SU-DHL-6 (cell line): ENCODE measurements around the gene OMP.

Source experiments
- H2AFZ ChIP-seq: fragments of 200-600 bp; sonication (generic); 2 replicates; pipeline ENCODE4 v1.6.1; 2014; ENCODE audit warnings: low read depth, mild to moderate bottlenecking, moderate library complexity, mixed read lengths, antibody characterized with exemption, low read length; ENCODE audit not compliant: severe bottlenecking
- H3F3A ChIP-seq: fragments of 200-600 bp; shearing (Covaris generic); 2 replicates; pipeline ENCODE4 v1.6.0; 2016; ENCODE audit warnings: antibody characterized with exemption, mild to moderate bottlenecking; ENCODE audit not compliant: insufficient read depth
- H3K27ac ChIP-seq: fragments of 200-600 bp; sonication (generic); 2 replicates; pipeline ENCODE4 v1.5.1; 2016; ENCODE audit warnings: low read depth, mild to moderate bottlenecking, low read length, moderate library complexity, mixed read lengths
- H3K27me3 ChIP-seq: fragments of 200-600 bp; sonication (generic), shearing (Covaris generic); 2 replicates; pipeline ENCODE4 v1.6.0; 2014; ENCODE audit warnings: mild to moderate bottlenecking, low read length
- H3K36me3 ChIP-seq: fragments of 200-600 bp; sonication (generic); 2 replicates; pipeline ENCODE4 v1.6.1; 2014; ENCODE audit warnings: mild to moderate bottlenecking, low read length, mixed read lengths
- H3K4me2 ChIP-seq: fragments of 300-600, 200-600 bp; shearing (Covaris generic), sonication (generic); 2 replicates; pipeline ENCODE4 v1.6.0; 2014; ENCODE audit warnings: low read length, low read depth, mild to moderate bottlenecking; ENCODE audit not compliant: poor library complexity, severe bottlenecking
- H3K4me3 ChIP-seq: fragments of 200-600 bp; sonication (generic); 2 replicates; pipeline ENCODE4 v1.5.1; 2014; ENCODE audit warnings: antibody characterized with exemption, low read length, mild to moderate bottlenecking, mixed read lengths; ENCODE audit not compliant: insufficient read depth, poor library complexity, severe bottlenecking
- H3K79me2 ChIP-seq: fragments of 200-600 bp; sonication (generic); 2 replicates; pipeline ENCODE4 v1.6.1; 2014; ENCODE audit warnings: mild to moderate bottlenecking, low read length, moderate library complexity; ENCODE audit not compliant: insufficient read depth
- H3K9ac ChIP-seq: fragments of 200-600 bp; sonication (generic); 2 replicates; pipeline ENCODE4 v1.7.0; 2014; ENCODE audit warnings: mild to moderate bottlenecking, low read length
- H3K9me2 ChIP-seq: fragments of 200-600 bp; sonication (generic); replicated peaks from 2 replicates; pipeline ENCODE4 v1.6.1; 2014; ENCODE audit warnings: low read length; ENCODE audit not compliant: insufficient read depth
- H3K9me3 ChIP-seq: fragments of 200-600 bp; sonication (generic); 2 replicates; pipeline ENCODE4 v1.6.1; 2014; ENCODE audit warnings: low read length, mixed read lengths; ENCODE audit not compliant: insufficient read depth
- H4K20me1 ChIP-seq: fragments of 200-600 bp; sonication (generic); 2 replicates; pipeline ENCODE4 v1.6.1; 2014; ENCODE audit warnings: low read depth, mild to moderate bottlenecking, antibody characterized with exemption, low read length, moderate library complexity, mixed read lengths
- EZH2phosphoT487 ChIP-seq: fragments of 200-600 bp; sonication (generic), shearing (Covaris generic); conservative IDR thresholded peaks from 2 replicates; pipeline ENCODE4 v1.6.1; 2018; ENCODE audit warnings: mild to moderate bottlenecking, antibody characterized with exemption, low read length, moderate library complexity, mixed read lengths
- TF ChIP-seq, protein P1 (sequence below): fragments of 200-600 bp; sonication (generic); IDR thresholded peaks from one replicate; pipeline ENCODE4 v1.5.1; 2017; ENCODE audit warnings: antibody characterized with exemption, mild to moderate bottlenecking, low read length, moderate library complexity; ENCODE audit not compliant: insufficient read depth, poor library complexity, severe bottlenecking

Gene OMP

DNA sequence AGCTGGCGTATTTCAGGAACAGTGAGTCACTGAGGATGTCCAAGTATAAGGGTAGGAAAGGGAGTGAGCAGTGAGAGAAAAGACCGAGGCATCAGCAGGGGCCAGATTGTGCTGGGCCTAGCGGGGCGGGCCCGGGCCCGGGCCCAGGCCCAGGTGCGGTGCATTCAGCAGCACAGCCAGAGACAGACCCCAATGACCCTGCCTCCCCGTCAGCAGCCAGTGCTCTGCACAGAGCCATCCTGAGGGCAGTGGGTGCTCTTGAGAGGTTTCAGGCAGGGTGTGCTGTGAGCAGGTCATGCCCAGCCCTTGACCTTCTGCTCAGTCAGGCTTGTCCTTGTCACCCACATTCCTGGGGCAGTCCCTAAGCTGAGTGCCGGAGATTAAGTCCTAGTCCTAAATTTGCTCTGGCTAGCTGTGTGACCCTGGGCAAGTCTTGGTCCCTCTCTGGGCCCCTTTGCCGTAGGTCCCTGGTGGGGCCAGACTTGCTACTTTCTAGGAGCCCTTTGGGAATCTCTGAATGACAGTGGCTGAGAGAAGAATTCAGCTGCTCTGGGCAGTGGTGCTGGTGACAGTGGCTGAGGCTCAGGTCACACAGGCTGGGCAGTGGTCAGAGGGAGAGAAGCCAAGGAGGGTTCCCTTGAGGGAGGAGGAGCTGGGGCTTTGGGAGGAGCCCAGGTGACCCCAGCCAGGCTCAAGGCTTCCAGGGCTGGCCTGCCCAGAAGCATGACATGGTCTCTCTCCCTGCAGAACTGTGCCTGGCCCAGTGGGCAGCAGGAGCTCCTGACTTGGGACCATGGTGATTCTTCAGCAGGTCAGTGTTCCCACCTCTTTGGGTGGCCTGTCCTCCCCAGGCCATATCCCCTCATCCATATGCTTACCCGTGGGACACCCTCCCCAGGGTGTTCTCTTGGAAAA, 27.5 kb downstream of the OMP start:
- H4K20me1 ChIP-seq: no peaks in the 10 kb centered on the region
- H3K79me2 ChIP-seq: no peaks in the 10 kb centered on the region
- no peak overlapping the region for H3K4me3 ChIP-seq
- H3K27ac ChIP-seq: no peak overlapping the region
- no peak overlapping the region for H2AFZ ChIP-seq
- H3K9me2 ChIP-seq: no peaks in the 10 kb centered on the region
- H3K4me2 ChIP-seq: no peak overlapping the region
- H3K9me3 ChIP-seq: no peaks in the 10 kb centered on the region
- H3K9ac ChIP-seq: no peak overlapping the region
- no peaks in the 10 kb centered on the region for H3F3A ChIP-seq
- H3K27me3 ChIP-seq: no peaks in the 10 kb centered on the region
- no peak for TF ChIP-seq EZH2phosphoT487
- TF ChIP-seq, protein P1, sequence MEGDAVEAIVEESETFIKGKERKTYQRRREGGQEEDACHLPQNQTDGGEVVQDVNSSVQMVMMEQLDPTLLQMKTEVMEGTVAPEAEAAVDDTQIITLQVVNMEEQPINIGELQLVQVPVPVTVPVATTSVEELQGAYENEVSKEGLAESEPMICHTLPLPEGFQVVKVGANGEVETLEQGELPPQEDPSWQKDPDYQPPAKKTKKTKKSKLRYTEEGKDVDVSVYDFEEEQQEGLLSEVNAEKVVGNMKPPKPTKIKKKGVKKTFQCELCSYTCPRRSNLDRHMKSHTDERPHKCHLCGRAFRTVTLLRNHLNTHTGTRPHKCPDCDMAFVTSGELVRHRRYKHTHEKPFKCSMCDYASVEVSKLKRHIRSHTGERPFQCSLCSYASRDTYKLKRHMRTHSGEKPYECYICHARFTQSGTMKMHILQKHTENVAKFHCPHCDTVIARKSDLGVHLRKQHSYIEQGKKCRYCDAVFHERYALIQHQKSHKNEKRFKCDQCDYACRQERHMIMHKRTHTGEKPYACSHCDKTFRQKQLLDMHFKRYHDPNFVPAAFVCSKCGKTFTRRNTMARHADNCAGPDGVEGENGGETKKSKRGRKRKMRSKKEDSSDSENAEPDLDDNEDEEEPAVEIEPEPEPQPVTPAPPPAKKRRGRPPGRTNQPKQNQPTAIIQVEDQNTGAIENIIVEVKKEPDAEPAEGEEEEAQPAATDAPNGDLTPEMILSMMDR: no peak
- no peaks in the 10 kb centered on the region for H3K36me3 ChIP-seq

DNA sequence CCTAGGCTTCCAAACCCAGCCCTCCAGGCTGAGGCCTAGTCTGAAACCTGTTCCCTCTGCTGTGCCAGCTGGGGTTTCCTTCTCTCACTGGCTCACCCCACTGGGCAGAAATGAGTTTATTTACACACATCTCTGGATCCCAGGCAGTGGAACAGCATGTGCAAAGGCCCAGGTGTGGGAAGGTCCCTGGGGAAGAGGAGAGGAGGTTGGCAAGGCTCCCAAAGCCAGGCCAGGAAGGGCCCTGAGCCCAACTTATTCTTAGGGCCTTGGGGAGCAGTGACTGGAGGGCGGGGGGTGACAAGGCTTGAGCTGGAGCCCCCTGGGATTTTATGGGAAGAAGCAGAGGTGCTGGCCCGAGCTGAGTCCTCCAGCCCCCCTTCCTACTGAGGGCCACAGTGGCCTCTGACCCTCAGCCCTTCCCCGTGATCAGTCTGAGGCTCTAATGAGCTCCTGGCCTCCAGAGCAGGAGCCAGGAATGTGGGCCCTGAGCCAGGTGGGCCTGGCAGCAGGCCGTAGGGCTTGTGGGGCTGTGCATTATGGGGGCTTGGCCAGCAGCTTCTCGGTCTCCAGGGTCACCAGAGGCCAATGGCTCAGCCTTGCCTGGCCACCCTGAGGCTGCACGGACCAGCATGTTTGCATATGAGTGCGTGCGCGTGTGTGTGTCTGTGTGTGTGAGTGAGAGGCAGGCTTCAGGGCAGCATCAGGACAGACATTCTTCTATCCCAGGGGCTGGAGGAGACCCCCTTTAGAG, 28.3 kb downstream of the OMP start:
- Histone ChIP-seq H3K27ac (no peak overlapping the region), H3F3A (no peaks in the 10 kb centered on the region)
- no peak for TF ChIP-seq EZH2phosphoT487
- TF ChIP-seq, protein P1: no peak

DNA sequence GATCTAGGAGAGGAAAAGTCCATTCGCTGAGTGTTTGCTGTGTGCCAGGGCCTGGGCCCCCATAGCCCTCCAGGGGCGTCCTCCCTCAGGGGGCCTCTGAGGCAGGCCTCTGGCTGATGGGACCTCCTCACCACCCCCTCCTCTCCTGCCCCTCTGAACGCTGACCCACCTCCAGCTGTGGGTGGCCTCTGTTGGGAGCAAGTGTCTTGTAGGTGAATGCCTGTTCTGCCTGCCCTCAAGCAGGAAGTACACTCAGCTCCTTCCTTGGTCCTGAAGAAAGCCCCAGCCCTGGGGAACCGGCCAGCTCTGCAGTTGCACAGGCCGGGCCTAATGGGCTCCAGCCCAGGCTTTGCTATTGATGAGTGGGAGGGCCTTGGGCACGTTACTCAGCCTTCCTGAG, 28.9 kb downstream of the OMP start:
- H3K9me2 ChIP-seq: no peaks in the 10 kb centered on the region
- TF ChIP-seq EZH2phosphoT487: no peak
- TF ChIP-seq, protein P1: no peak
- no peak overlapping the region for H3K27ac ChIP-seq
- no peak overlapping the region for H3K4me3 ChIP-seq
- no peaks in the 10 kb centered on the region for H3K27me3 ChIP-seq
- no peak overlapping the region for H3K9ac ChIP-seq
- no peaks in the 10 kb centered on the region for H4K20me1 ChIP-seq
- no peaks in the 10 kb centered on the region for H3K79me2 ChIP-seq
- no peak overlapping the region for H3K4me2 ChIP-seq
- no peaks in the 10 kb centered on the region for H3F3A ChIP-seq
- H2AFZ ChIP-seq: no peak overlapping the region
- no peaks in the 10 kb centered on the region for H3K9me3 ChIP-seq
- no peaks in the 10 kb centered on the region for H3K36me3 ChIP-seq

More for the DNA sequence above, 28.3 kb downstream of the OMP start:
- H2AFZ ChIP-seq: no peak overlapping the region
- no peaks in the 10 kb centered on the region for H4K20me1 ChIP-seq
- no peak overlapping the region for H3K4me3 ChIP-seq
- no peaks in the 10 kb centered on the region for H3K27me3 ChIP-seq
- no peaks in the 10 kb centered on the region for H3K9me2 ChIP-seq
- H3K9ac ChIP-seq: no peak overlapping the region
- no peak overlapping the region for H3K4me2 ChIP-seq
- H3K9me3 ChIP-seq: no peaks in the 10 kb centered on the region
- no peaks in the 10 kb centered on the region for H3K36me3 ChIP-seq
- H3K79me2 ChIP-seq: no peaks in the 10 kb centered on the region
